ENCODE data around the gene TMEM204.

TMEM204 gene

GRCh38 chr16:1601489-1601888, 68.0 kb downstream of the TMEM204 start:
- no peak for DNase-seq

- no peak for DNase-seq
These were observed 68.8 kb downstream of the TMEM204 start for GRCh38 chr16:1602285-1602684.

Measured in activated T-cell treated with anti-CD3 and anti-CD28 coated beads, Interleukin-2, amount 50 U/mL, for 1 hour (primary cell).